GM19351 (cell line): ENCODE results near the gene DOK3.

Experiments
- ATAC-seq: cut with Tn5 transposase; IDR thresholded peaks from one replicate; pipeline ENCODE4 v1.9.1; 2021; ENCODE audit warnings: mild to moderate bottlenecking, moderate library complexity; ENCODE audit not compliant: unreplicated experiment

DOK3 gene

DNA sequence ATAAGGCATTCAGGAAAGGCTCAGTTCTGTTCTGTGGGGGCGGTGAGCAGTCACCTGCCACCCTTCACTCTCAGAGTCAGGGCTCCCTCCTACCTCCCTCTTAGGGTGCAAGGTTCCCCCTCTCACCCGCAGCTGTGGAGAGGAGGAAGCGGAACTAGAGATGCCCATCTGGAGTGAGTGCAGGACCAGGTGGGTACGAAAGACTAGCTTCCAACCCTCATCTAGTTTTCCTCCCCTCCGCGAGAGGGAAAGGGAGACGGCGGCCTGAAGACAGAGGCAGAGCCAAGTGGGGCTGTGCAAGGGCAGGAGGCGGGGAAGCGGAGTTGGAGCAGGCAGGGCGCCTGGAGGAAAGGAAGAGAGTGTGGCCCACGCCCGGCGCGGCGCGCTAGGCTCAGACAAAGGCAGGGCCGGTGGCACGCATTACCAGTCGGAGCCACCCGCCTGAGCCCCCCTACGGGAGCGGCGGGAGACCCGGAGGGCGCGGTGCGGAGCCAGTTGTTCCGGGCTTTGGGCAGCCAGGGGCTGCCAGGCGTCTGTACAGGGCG lies 55.7 kb downstream of the DOK3 start:
- ATAC-seq = no peak

DNA sequence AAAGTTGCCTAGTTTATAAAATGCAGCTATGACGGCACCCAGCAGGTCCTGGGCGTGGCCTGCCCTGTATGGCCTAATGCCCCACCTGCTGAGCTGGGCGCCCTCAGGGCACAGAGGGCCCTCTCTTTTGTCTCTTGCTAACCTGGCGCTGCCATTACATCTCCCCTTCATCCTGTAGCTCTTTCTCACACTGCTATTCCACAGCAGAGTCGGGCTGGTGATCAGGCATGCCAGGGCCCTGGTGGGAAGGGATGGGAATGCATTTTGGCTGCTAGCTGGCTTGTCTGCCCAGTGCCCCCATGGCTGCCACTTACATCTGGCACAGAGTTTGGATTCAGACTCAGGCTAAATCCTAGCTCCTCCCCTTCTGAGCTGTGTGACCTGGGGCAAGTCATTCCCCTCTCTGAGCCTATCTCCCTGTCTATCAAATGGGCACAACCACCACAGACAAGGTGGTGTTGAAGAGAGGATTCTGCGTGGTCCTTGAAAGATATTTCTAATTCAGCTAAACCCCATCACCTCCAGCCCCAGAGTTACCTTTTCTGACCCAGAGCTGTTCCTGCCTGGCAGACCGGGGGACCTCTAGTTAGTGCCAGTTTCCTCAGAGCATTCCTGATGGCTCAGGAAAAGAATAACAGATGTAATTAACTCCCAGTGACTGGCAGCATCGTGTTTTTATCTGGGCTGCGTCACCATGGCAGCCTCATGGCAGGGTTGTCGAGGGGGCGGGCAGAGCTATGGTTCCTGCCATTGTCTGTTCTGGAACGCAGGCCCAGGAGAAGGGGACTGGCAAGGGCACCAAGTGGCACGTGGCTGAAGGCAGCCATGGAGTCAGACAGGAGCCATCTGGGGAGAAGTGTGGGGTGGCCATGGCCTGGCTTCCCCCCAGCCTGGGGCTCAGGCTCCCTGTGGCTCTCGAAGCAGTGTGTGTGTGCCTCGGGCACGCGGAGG lies 56.7 kb downstream of the DOK3 start:
- ATAC-seq = no peak
